K562 (cell line): ENCODE data around the gene CSAD. TPM values are rescaled to one million over a fixed set of nuclear protein-coding genes. Genes with fewer than 3 reads are reported as not detected.

Experiments used
- ATAC-seq: fragments of 200-7000 bp; cut with Tn5 transposase; 3 replicates; pipeline ENCODE4 v1.9.1; 2020; ENCODE audit warnings: moderate library complexity
- BruUV-seq: library from RNA; stranded (reverse); fragments of 400-500 nt; replicated peaks from 2 replicates; lab custom pipeline; 2021; lab: Mats Ljungman, UMichigan
- CTCF ChIA-PET: fragments of 300-600 bp; formaldehyde crosslinking; extraction: SDS; loops from one replicate; lab custom pipeline; 2021; ENCODE audit warnings: low intra/inter-chr PET ratio; lab: Yijun Ruan, JAX
- POLR2A ChIA-PET: fragments of 300-600, 350-650 bp; sonication (Branson Sonifier 250); formaldehyde crosslinking; extraction: SDS; loops from one replicate; lab custom pipeline; 2021; ENCODE audit warnings: antibody characterized with exemption, inconsistent platforms; lab: Yijun Ruan, JAX
- DNase-seq, 4 experiments: peaks; one replicate each; pipeline versions ENCODE4 v3.0.0 to v3.0.0-alpha.2; 2011 to 2018; ENCODE audit warnings: low spot score in 3 of 4, mixed read lengths in 3 of 4; ENCODE audit errors: extremely low read depth in 1 of 4
- FAIRE-seq: peaks from 2 replicates; lab custom pipeline; 2011; peaks lifted over from hg19 to GRCh38; lab: Jason Lieb, UNC
- H2AFZ ChIP-seq: 2 replicates; pipeline ENCODE4 v1.6.0; 2011; ENCODE audit warnings: low read depth, low read length, control low read depth, inconsistent platforms
- H3K27ac ChIP-seq: fragments of 200-600 bp; 3 replicates; pipeline ENCODE4 v1.8.0; 2011; ENCODE audit warnings: low read depth, mild to moderate bottlenecking, control low read depth, inconsistent platforms, low read length, moderate library complexity, mixed read lengths; ENCODE audit errors: extremely low read depth
- H3K27me3 ChIP-seq, 2 experiments: fragments of 300-600 bp in 1 of 2; 2 replicates in 1 of 2; 3 replicates in 1 of 2; pipeline versions ENCODE4 v1.6.0 to v1.8.0; 2011; ENCODE audit warnings: inconsistent platforms in 2 of 2, low read length in 2 of 2, mild to moderate bottlenecking in 1 of 2, mixed read lengths in 1 of 2, moderate library complexity in 1 of 2; ENCODE audit not compliant: control insufficient read depth in 2 of 2, insufficient read depth in 2 of 2
- H3K36me3 ChIP-seq: fragments of 300-600 bp; 3 replicates; pipeline ENCODE4 v1.8.0; 2011; ENCODE audit warnings: mild to moderate bottlenecking, low read length, inconsistent platforms; ENCODE audit not compliant: control insufficient read depth, insufficient read depth
- H3K4me1 ChIP-seq, 2 experiments: fragments of 200-600 bp in 1 of 2; replicated peaks in 1 of 2; 2 replicates in 1 of 2; 3 replicates in 1 of 2; pipeline versions ENCODE4 v1.5.1 to v1.8.0; 2011; ENCODE audit warnings: inconsistent platforms in 2 of 2, low read length in 2 of 2, mild to moderate bottlenecking in 1 of 2, mixed read lengths in 1 of 2, moderate library complexity in 1 of 2; ENCODE audit not compliant: control insufficient read depth in 2 of 2, insufficient read depth in 2 of 2
- H3K4me2 ChIP-seq: 2 replicates; pipeline ENCODE4 v1.6.1; 2011; ENCODE audit warnings: low read length, control low read depth, inconsistent platforms, mixed read lengths; ENCODE audit not compliant: insufficient read depth
- H3K4me3 ChIP-seq: fragments of 200-600 bp; sonication (generic), shearing (Covaris generic); 2 replicates; pipeline ENCODE4 v1.5.1; 2016; ENCODE audit warnings: control low read depth, inconsistent platforms
- H3K79me2 ChIP-seq: fragments of 200-600 bp; 3 replicates; pipeline ENCODE4 v1.8.0; 2011; ENCODE audit warnings: low read length, inconsistent platforms; ENCODE audit not compliant: control insufficient read depth, insufficient read depth
- H3K9ac ChIP-seq, 2 experiments: 2 replicates each; pipeline versions ENCODE4 v1.6.0 to v1.6.1; 2011; ENCODE audit warnings: low read depth in 2 of 2, low read length in 2 of 2, control low read depth in 1 of 2, inconsistent platforms in 1 of 2, mild to moderate bottlenecking in 1 of 2, mixed read lengths in 1 of 2; ENCODE audit not compliant: insufficient read depth in 1 of 2
- H3K9me1 ChIP-seq: one replicate; pipeline ENCODE4 v1.6.0; 2011; ENCODE audit warnings: inconsistent platforms, mild to moderate bottlenecking, low read length, moderate library complexity; ENCODE audit not compliant: control insufficient read depth, insufficient read depth
- H3K9me3 ChIP-seq: replicated peaks from 2 replicates; pipeline ENCODE4 v1.5.1; 2011; ENCODE audit warnings: low read depth, low read length, inconsistent platforms; ENCODE audit not compliant: control insufficient read depth, insufficient read depth
- H4K20me1 ChIP-seq: replicated peaks from 2 replicates; pipeline ENCODE4 v1.6.1; 2011; ENCODE audit warnings: low read length, inconsistent platforms, mixed read lengths; ENCODE audit not compliant: control insufficient read depth, insufficient read depth
- FOXJ2 ChIP-seq: fragments of 200-800 bp; sonication (Bioruptor generic); IDR thresholded peaks from 2 replicates; pipeline ENCODE4 v1.6.1; 2016; ENCODE audit warnings: missing genetic modification characterization, missing compliant biosample characterization
- MITF ChIP-seq: IDR thresholded peaks from 2 replicates; pipeline ENCODE4 v1.6.1; 2014; ENCODE audit warnings: antibody characterized with exemption
- OTX1 ChIP-seq: fragments of 450-650 bp; formaldehyde crosslinking; IDR thresholded peaks from 2 replicates; pipeline ENCODE4 v1.4.0; 2022; ENCODE audit warnings: mild to moderate bottlenecking
- YY1 ChIP-seq, 3 experiments: IDR thresholded peaks; 2 replicates each; pipeline ENCODE4 v1.6.1; 2011; ENCODE audit warnings: low read length in 2 of 3, mild to moderate bottlenecking in 2 of 3, moderate library complexity in 2 of 3, borderline replicate concordance in 1 of 3, control low read depth in 1 of 3, low read depth in 1 of 3; ENCODE audit not compliant: insufficient read depth in 3 of 3, insufficient replicate concordance in 2 of 3, control insufficient read depth in 1 of 3, insufficient read length in 1 of 3; ENCODE audit errors: extremely low read depth in 1 of 3
- ZNF239 ChIP-seq: fragments of 250-450 bp; sonication (Bioruptor Pico); IDR thresholded peaks from 2 replicates; pipeline ENCODE4 v1.4.0; 2020; ENCODE audit warnings: mild to moderate bottlenecking
- WGBS: fragments of 100-300 bp; shearing (Covaris generic); methylation state at CpG from one replicate; pipeline ENCODE4 v1.1.6; 2016; ENCODE audit warnings: low coverage, mixed read lengths; ENCODE audit not compliant: insufficient coverage; ENCODE audit errors: missing lambda C conversion rate; 5-methylcytosine and 5-hydroxymethylcytosine counted together
- in situ Hi-C: fragments of 300-500 bp; cut with MboI; formaldehyde crosslinking; loops from 4 replicates; pipeline ENCODE4 v1.15.0; 2018; ENCODE audit warnings: inconsistent platforms, mixed read lengths
- intact Hi-C: fragments of 100-400 bp; cut with micrococcal nuclease; formaldehyde crosslinking; loops from 2 replicates; pipeline ENCODE4 v1.14.2; 2022
- polyA plus RNA-seq, 8 experiments: library from polyadenylated mRNA; depleted of rRNA in 4 of 8; stranded (reverse) in 5 of 8; unstranded in 3 of 8; fragments of >200 nt; fragmentation: Nextera tagmentation in 2 of 8; fragmentation: Illumina TruSeq in 1 of 8; extraction: Ambion mirVana in 2 of 8; extraction: Trizol in 1 of 8; gene quantifications; 2 replicates each; pipeline versions ENCODE4 v1.2.1 to v1.2.3, GENCODE V29; 2011 to 2014; ENCODE audit warnings: inconsistent platforms in 1 of 8, missing spikeins in 1 of 8
- total RNA-seq, 7 experiments: library from RNA; depleted of rRNA in 6 of 7; stranded (reverse); fragments of >200 nt in 6 of 7; fragmentation: Illumina TruSeq in 2 of 7; extraction: Trizol in 2 of 7; gene quantifications; 2 replicates each; pipeline versions ENCODE4 v1.2.1 to v1.2.3, GENCODE V29; 2011 to 2021; ENCODE audit warnings: low replicate concordance in 1 of 7
- TF ChIP-seq, protein P1 (sequence below): sonication (generic); formaldehyde crosslinking; IDR thresholded peaks from 2 replicates; pipeline ENCODE4 v1.8.0; 2022; ENCODE audit warnings: missing genetic modification reagents, mild to moderate bottlenecking, moderate library complexity, borderline replicate concordance
- TF ChIP-seq, protein P2 (sequence below): fragments of 450-650 bp; IDR thresholded peaks from 2 replicates; pipeline ENCODE4 v1.6.1; 2016; ENCODE audit warnings: mild to moderate bottlenecking
- TF ChIP-seq, protein P3 (sequence below), 3 experiments: fragments of 200-800 bp in 1 of 3; sonication (Bioruptor generic) in 1 of 3; sonication (generic) in 1 of 3; formaldehyde crosslinking in 1 of 3; IDR thresholded peaks; 2 replicates each; pipeline versions ENCODE4 v1.6.1 to v1.8.0; 2016 to 2022; ENCODE audit warnings: mild to moderate bottlenecking in 2 of 3, missing compliant biosample characterization in 2 of 3, missing genetic modification characterization in 2 of 3, missing genetic modification reagents in 1 of 3

Gene CSAD
- total and polyA plus RNA-seq, 9 of the 15 experiments (the other 6 are each of a cell fraction or from before 2014, with no cell fraction given): 1.8 to 19.6 (median 8.1) TPM

- DNase-seq: peak; percentile 55 to 89 (median 75)
- Histone ChIP-seq H3K4me1 (peaks cover 4 to 8% of the 10 kb centered on the region in 2 experiments; a peak in 3 of 5 replicates), H3K4me3 (no peak overlapping the region), H3K27me3 (no peaks in the 10 kb centered on the region), H3K36me3 (no peaks in the 10 kb centered on the region), H3K27ac (no peak overlapping the region), H3K9ac (no peak overlapping the region), H3K79me2 (no peaks in the 10 kb centered on the region), H4K20me1 (no peaks in the 10 kb centered on the region), H3K9me1 (no peaks in the 10 kb centered on the region), H3K9me3 (no peaks in the 10 kb centered on the region), H3K4me2 (no peak overlapping the region), H2AFZ (peak overlapping the region; percentile 59)
- ATAC-seq: peak; percentile 91
- no TSS peak for BruUV-seq
- 74% methylated on average over 33 of the region's 33 CpGs for WGBS
- ChIA-PET CTCF (no interaction called here), POLR2A (interaction anchor here (0.7 to 1.3 kb wide), 4 partner anchors 16 to 1184 kb away, joined by 3 to 4 read pairs (median 3); no protein-coding TSS in a partner anchor)
- in situ Hi-C loops (no loop called here), intact Hi-C loops (no loop called here)
- no peak for FAIRE-seq
- TF ChIP-seq YY1 (IDR thresholded peaks at IDR 0.05; ENCODE audit: borderline replicate concordance in 1 of 3, control insufficient read depth in 1 of 3, extremely low read depth in 1 of 3, insufficient read depth in 3 of 3, insufficient read length in 1 of 3, insufficient replicate concordance in 2 of 3, low read depth in 1 of 3, low read length in 2 of 3): peak in 1 of 3 experiments; percentile 40
- TF ChIP-seq, protein P1, sequence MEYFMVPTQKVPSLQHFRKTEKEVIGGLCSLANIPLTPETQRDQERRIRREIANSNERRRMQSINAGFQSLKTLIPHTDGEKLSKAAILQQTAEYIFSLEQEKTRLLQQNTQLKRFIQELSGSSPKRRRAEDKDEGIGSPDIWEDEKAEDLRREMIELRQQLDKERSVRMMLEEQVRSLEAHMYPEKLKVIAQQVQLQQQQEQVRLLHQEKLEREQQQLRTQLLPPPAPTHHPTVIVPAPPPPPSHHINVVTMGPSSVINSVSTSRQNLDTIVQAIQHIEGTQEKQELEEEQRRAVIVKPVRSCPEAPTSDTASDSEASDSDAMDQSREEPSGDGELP (CRISPR knock-in tag): peak; percentile 38; the same call in 1 of the 2 replicates
- TF ChIP-seq FOXJ2: no peak
- TF ChIP-seq MITF: no peak
- no peak for TF ChIP-seq ZNF239 (CRISPR knock-in tag)
- TF ChIP-seq, protein P2, sequence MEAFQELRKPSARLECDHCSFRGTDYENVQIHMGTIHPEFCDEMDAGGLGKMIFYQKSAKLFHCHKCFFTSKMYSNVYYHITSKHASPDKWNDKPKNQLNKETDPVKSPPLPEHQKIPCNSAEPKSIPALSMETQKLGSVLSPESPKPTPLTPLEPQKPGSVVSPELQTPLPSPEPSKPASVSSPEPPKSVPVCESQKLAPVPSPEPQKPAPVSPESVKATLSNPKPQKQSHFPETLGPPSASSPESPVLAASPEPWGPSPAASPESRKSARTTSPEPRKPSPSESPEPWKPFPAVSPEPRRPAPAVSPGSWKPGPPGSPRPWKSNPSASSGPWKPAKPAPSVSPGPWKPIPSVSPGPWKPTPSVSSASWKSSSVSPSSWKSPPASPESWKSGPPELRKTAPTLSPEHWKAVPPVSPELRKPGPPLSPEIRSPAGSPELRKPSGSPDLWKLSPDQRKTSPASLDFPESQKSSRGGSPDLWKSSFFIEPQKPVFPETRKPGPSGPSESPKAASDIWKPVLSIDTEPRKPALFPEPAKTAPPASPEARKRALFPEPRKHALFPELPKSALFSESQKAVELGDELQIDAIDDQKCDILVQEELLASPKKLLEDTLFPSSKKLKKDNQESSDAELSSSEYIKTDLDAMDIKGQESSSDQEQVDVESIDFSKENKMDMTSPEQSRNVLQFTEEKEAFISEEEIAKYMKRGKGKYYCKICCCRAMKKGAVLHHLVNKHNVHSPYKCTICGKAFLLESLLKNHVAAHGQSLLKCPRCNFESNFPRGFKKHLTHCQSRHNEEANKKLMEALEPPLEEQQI: no peak
- TF ChIP-seq, protein P3, sequence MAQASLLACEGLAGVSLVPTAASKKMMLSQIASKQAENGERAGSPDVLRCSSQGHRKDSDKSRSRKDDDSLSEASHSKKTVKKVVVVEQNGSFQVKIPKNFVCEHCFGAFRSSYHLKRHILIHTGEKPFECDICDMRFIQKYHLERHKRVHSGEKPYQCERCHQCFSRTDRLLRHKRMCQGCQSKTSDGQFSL (CRISPR knock-in tag; IDR thresholded peaks at IDR 0.05): no peak
- TF ChIP-seq, protein P3 (tag; IDR thresholded peaks at IDR 0.05): peak in 1 of 2 experiments; percentile 66; a peak in 1 of 4 replicates
- TF ChIP-seq OTX1 (CRISPR knock-in tag): no peak
Observed at GRCh38 chr12:53115112-53115890, 65.4 kb downstream of the CSAD start.
